Stimulated activated CD8-positive, alpha-beta memory T cell treated with anti-CD3 and anti-CD28 coated beads, Interleukin-4, amount 100 ng/mL, for 4 hours (primary cell): ENCODE data around the gene HAGH.

Experiments used
- DNase-seq, 2 donors: peaks; one replicate each; pipeline ENCODE4 v3.0.0-alpha.2; 2020; ENCODE audit warnings: low read depth in 2 of 2, low spot score in 1 of 2

The HAGH gene

GRCh38 chr16:1788095-1788707 lies 38.4 kb downstream of the HAGH start:
- no peak for DNase-seq

- DNase-seq, result no peak
Measured at GRCh38 chr16:1787322-1788094, 39.1 kb downstream of the HAGH start.

- no peak for DNase-seq
Measured at GRCh38 chr16:1787056-1787321, 39.6 kb downstream of the HAGH start.

GRCh38 chr16:1786242-1787055 lies 40.2 kb downstream of the HAGH start:
- no peak for DNase-seq

GRCh38 chr16:1785846-1786170 lies 40.8 kb downstream of the HAGH start:
- DNase-seq, result no peak

- DNase-seq, result no peak
Measured at GRCh38 chr16:1784977-1785845, 41.4 kb downstream of the HAGH start.

- DNase-seq, result peak; percentile 92 to 97
Measured at GRCh38 chr16:1782408-1783264, 44.0 kb downstream of the HAGH start, which contains the start of the genes NUBP2 and SPSB3. Gene NUBP2, plus strand, starts transcription at chr16:1782960. Its CDS starts 61 bp downstream, at chr16:1783021. Gene SPSB3, minus strand, starts transcription at chr16:1782571. Its CDS starts 1,088 bp downstream, at chr16:1781483.

GRCh38 chr16:1781758-1782407 lies 44.7 kb downstream of the HAGH start:
- DNase-seq, result no peak

- DNase-seq, result no peak
Measured at GRCh38 chr16:1781254-1781653, 45.4 kb downstream of the HAGH start.

GRCh38 chr16:1780677-1781072 lies 46.0 kb downstream of the HAGH start:
- no peak for DNase-seq

- no peak for DNase-seq
Measured at GRCh38 chr16:1779741-1780676, 46.6 kb downstream of the HAGH start.

- no peak for DNase-seq
Measured at GRCh38 chr16:1779234-1779701, 47.4 kb downstream of the HAGH start.

- no peak for DNase-seq
Measured at GRCh38 chr16:1778200-1779179, 48.1 kb downstream of the HAGH start.

GRCh38 chr16:1777375-1778199 lies 49.0 kb downstream of the HAGH start:
- DNase-seq, result no peak

GRCh38 chr16:1776991-1777374 lies 49.6 kb downstream of the HAGH start:
- no peak for DNase-seq

GRCh38 chr16:1776672-1776955 lies 50.0 kb downstream of the HAGH start:
- DNase-seq, result no peak
